Activated naive CD8-positive, alpha-beta T cell treated with anti-CD3 and anti-CD28 coated beads, Interleukin-2, amount 10 ng/mL, durations not matched to agents 7 days and 5 days (primary cell): ENCODE measurements around the gene P2RY4. TPM values are rescaled to one million over a fixed set of nuclear protein-coding genes. Genes with fewer than 3 reads are reported as not detected.
"Not testable (repeated sequence)": the region's sequence is repeated elsewhere in the genome, so short reads cannot be mapped to it uniquely, and the experiment has no call there.

Experiments used
- ATAC-seq: fragments of 150-1000 bp; cut with Tn5 transposase; one replicate; pipeline ENCODE4 v1.10.0; 2021; ENCODE audit warnings: low read depth, moderate library complexity
- POLR2A ChIA-PET: fragments of 350-600 bp; sonication (Branson Sonifier 250); formaldehyde crosslinking; loops from one replicate; lab custom pipeline; 2021; ENCODE audit warnings: antibody characterized with exemption; lab: Charles Lee
- DNase-seq: peaks from one replicate; pipeline ENCODE4 v3.0.0; 2021
- H3K27ac Mint-ChIP-seq: one replicate; pipeline ENCODE4 v1.8.0; 2022; ENCODE audit warnings: mild to moderate bottlenecking, mixed read lengths
- H3K27me3 Mint-ChIP-seq: one replicate; pipeline ENCODE4 v1.8.0; 2022; ENCODE audit warnings: mild to moderate bottlenecking, moderate library complexity, mixed read lengths
- H3K36me3 Mint-ChIP-seq: one replicate; pipeline ENCODE4 v1.8.0; 2021; ENCODE audit warnings: mild to moderate bottlenecking, mixed read lengths
- H3K4me1 Mint-ChIP-seq: one replicate; pipeline ENCODE4 v1.8.0; 2021; ENCODE audit warnings: mixed read lengths
- H3K4me3 Mint-ChIP-seq: one replicate; pipeline ENCODE4 v1.8.0; 2022; ENCODE audit warnings: mild to moderate bottlenecking, moderate library complexity, mixed read lengths
- H3K9me3 Mint-ChIP-seq: one replicate; pipeline ENCODE4 v1.8.0; 2021; ENCODE audit warnings: mixed read lengths
- total RNA-seq, 2 experiments: library from RNA; stranded (reverse); gene quantifications; one replicate each; pipeline ENCODE4 v1.2.3, GENCODE V29; 2021

Gene P2RY4
- under 1 TPM in 1 of 2 experiments, not detected in 1; 0.19 TPM for total RNA-seq

DNA sequence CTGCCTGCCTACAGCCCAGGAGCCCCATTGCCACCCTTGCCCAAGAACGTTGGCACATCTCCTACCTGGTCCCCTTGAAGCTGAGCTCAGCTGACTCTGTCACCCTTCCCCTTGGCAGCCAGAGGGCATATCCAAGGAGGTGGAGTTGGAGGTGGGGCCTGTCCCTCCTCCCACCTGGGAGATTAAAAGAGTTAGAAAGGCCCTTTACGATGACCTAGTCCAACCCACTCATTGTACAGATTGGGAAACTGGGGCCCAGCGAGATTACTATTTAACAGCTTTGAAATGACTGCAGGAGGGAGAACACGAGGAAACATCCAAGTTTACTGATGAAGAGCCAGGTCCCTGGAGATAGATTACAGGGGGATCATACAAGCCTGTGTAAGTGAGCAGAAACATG is at the start of gene P2RY4:
TSS of gene P2RY4 (minus strand) at position 101 of the 400 bp plus-strand sequence. CDS start 580 bp downstream, outside the sequence.
- POLR2A ChIA-PET = no interaction called here
- Mint-ChIP-seq H3K27ac (no peak within 1 kb of the TSS), H3K4me1 (peaks cover 1% of the 10 kb centered on the region), H3K36me3 (peaks cover under 1% of the 10 kb centered on the region), H3K4me3 (no peak within 1 kb of the TSS), H3K9me3 (no peaks in the 10 kb centered on the region), H3K27me3 (peaks cover 2% of the 10 kb centered on the region)
- DNase-seq (no peak), ATAC-seq (no peak)

DNA sequence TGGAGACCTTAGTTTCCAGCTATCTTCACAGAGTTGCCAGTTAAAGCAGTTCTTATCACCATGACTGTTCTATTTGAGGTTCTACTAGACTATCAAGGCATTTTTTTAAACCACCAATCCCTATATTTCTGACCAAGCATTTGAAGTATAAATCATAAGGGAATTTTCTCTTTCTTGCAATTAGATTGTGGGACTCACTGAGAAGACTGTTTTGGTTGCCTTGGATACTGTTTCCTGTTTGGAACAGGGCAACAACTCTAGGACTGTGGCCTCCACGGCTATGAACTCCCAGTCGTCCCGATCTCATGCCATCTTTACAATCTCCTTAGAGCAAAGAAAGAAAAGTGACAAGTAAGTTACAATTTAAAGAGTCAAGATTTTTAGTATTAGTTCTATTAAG is 41.7 kb upstream of the P2RY4 start:
- peaks cover 2% of the 10 kb centered on the region for H3K4me1 Mint-ChIP-seq
- DNase-seq (no peak), ATAC-seq (no peak)
- peaks cover 46% of the 10 kb centered on the region for H3K36me3 Mint-ChIP-seq
- H3K4me3 Mint-ChIP-seq = no peak overlapping the region
- POLR2A ChIA-PET = no interaction called here
- no peaks in the 10 kb centered on the region for H3K9me3 Mint-ChIP-seq
- no peak overlapping the region for H3K27ac Mint-ChIP-seq
- no peaks in the 10 kb centered on the region for H3K27me3 Mint-ChIP-seq

DNA sequence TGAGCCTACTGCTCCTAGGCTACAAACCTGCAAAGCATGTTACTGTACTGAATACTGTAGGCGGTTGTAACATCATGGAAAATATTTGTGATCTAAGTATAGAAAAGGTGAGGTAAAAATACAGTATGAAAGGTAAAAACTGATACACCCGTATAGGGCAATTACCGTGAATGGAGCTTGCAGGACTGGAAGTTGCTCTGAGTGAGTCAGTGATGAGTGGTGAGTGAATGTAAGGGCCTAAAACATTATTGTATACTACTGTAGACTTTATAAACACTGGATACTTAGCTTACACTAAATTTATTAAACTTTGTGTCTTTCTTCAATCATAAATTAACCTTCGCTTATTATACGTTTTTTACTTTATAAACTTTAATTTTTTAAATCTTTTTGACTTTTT is 33.6 kb upstream of the P2RY4 start:
- POLR2A ChIA-PET = no interaction called here
- no peak for ATAC-seq

DNA sequence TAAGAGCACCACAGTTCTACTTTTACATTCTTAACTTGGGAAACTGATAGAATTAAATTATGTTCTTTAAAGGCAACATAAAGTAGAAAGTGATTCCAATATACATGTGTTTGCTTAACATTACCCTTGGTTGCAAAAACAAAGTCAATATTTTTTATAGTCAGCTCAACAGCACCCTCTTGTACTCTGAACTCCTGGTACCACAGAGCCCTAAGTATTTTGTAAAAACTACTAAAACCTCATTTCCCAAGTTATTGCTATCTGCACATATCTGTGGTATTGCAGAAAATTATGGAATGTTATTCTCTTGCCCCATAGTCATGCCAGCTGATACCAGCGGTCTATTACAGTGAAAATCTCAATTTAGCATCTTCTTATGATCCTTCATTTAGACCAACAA is 32.8 kb upstream of the P2RY4 start:
- DNase-seq (no peak), ATAC-seq (no peak)
- H3K27me3 Mint-ChIP-seq = no peaks in the 10 kb centered on the region
- POLR2A ChIA-PET = no interaction called here
- H3K36me3 Mint-ChIP-seq = peaks cover 12% of the 10 kb centered on the region
- peaks cover 17% of the 10 kb centered on the region for H3K4me1 Mint-ChIP-seq
- no peak overlapping the region for H3K27ac Mint-ChIP-seq
- no peaks in the 10 kb centered on the region for H3K9me3 Mint-ChIP-seq
- peak overlapping the region; percentile 93 for H3K4me3 Mint-ChIP-seq

More for the DNA sequence above, 33.6 kb upstream of the P2RY4 start:
- no peak for DNase-seq
- Mint-ChIP-seq H3K27me3 (no peaks in the 10 kb centered on the region), H3K4me1 (peaks cover 17% of the 10 kb centered on the region), H3K27ac (no peak overlapping the region), H3K4me3 (no peak overlapping the region), H3K36me3 (peaks cover 12% of the 10 kb centered on the region), H3K9me3 (no peaks in the 10 kb centered on the region)

DNA sequence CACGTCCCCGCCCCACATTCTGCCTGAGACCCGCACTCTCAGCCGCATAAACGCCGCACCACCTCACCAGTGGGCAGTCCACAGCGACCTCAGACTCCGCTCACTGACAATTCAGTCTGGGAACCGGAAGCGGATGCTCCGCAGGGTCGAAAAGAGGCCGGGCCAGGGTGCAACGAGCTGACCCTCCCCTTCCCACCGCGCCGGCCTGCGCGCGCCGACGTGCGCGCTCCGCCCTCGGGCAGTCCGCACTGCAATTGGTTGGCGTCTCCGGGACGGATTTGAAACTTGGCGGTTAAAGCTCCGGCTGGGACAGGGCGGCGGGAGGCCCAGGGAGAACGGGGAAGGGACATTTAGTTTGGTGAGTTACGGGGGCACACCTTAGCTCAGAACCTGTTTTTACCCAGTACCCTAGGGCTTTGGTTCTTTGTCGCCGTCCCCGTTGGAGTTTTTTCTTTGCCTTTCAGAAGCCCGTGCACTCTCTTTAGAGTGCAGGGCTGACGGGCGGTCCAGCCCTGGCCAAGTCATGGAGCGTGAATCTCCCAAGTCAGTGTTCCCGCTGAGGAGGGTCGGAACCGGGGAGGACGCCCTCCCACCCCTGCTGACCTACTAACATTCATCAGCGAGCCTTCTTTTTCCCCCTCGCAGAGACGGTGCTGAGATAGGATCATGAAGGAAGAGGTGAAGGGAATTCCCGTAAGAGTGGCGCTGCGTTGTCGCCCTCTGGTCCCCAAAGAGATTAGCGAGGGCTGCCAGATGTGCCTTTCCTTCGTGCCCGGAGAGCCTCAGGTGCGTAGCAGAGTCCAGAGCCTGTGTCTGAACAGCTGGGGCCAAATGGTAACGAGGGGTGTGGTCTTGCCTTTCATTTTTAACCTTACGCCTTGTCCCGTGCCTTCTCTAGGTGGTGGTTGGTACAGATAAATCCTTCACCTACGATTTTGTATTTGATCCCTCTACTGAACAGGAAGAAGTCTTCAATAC is 30.1 kb upstream of the P2RY4 start, which contains the start of the genes KIF4A and PDZD11:
TSS of gene KIF4A (plus strand) at position 312 of the 978 bp plus-strand sequence. CDS start at position 667, 355 bp downstream.
TSS of gene PDZD11 (minus strand) at position 135 of the 978 bp plus-strand sequence. CDS start 586 bp downstream, outside the sequence.
- Mint-ChIP-seq H3K27me3 (no peaks in the 10 kb centered on the region), H3K36me3 (peaks cover 15% of the 10 kb centered on the region), H3K27ac (peak within 1 kb of the TSS; percentile 89), H3K4me1 (peaks cover 17% of the 10 kb centered on the region), H3K9me3 (no peaks in the 10 kb centered on the region), H3K4me3 (peak within 1 kb of the TSS; percentile 93)
- DNase-seq = peak; percentile 83
- ATAC-seq = peak; percentile 98
- POLR2A ChIA-PET = interaction anchor here (0.6 to 2.0 kb wide), 6 partner anchors 10 to 1987 kb away, joined by 3 to 10 read pairs (median 4); partner anchors contain the start of genes IGBP1 and RPS4X

DNA sequence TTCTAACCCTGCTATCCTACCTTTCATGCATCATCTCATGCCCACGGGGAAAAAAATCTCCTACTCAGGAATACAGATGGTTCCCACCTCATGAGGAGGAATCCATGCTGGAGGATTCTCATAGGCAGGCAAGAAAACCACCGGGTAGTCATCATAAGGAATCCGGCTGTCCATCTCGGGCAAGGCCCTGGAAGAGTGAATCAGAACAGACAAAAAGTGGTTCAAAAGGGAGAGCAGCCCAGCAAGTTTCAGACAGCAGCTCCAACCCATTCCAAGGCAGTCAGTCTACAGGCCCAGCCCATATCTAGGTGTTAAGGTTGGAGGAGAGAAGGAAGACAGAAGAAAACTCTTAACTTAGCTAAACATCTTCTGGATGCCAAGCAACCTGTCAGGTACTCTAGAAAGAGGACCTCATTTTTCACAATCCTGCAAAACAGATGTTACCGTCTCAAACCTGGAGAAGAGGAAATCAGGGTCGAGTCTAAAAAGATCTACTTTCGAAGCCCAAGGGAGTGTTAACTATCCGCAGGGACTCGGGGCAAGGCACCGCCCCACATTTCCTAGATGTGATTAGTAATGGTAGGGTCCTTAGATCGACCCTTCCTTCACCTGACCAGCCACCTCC is 29.3 kb upstream of the P2RY4 start:
- H3K27ac Mint-ChIP-seq = peak overlapping the region; percentile 89
- no peak for DNase-seq
- POLR2A ChIA-PET = interaction anchor here (0.6 to 2.0 kb wide), 6 partner anchors 11 to 1988 kb away, joined by 3 to 10 read pairs (median 4); partner anchors contain the start of genes IGBP1 and RPS4X
- no peaks in the 10 kb centered on the region for H3K9me3 Mint-ChIP-seq
- H3K4me3 Mint-ChIP-seq = peak overlapping the region; percentile 93
- no peaks in the 10 kb centered on the region for H3K27me3 Mint-ChIP-seq
- H3K36me3 Mint-ChIP-seq = peaks cover 15% of the 10 kb centered on the region
- peaks cover 17% of the 10 kb centered on the region for H3K4me1 Mint-ChIP-seq
- ATAC-seq = no peak

DNA sequence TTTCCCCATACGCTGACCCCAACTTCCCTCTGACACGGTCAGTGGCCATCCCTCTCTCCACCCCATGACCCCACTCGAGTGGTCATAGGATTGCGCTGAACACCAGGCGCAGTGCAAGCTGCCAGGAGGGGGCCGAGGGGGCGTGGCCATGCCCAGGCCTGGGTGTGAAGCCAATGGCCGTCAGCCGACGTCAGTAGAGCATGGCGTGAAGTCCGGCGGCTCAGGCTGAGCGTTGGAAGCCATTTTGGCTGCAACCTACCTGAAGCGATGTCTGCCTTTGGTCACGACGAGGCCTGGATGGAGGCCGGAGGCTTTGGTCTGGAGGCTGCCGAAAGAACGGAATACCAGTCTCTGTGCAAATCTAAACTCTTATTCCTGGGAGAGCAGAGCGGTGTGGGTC is 21.9 kb upstream of the P2RY4 start, which contains the start of gene RAB41:
TSS of gene RAB41 (plus strand) at position 222 of the 400 bp plus-strand sequence. CDS start at position 268, 46 bp downstream.
- no peaks in the 10 kb centered on the region for H3K9me3 Mint-ChIP-seq
- H3K4me3 Mint-ChIP-seq = no peak within 1 kb of the TSS
- no peaks in the 10 kb centered on the region for H3K27me3 Mint-ChIP-seq
- H3K36me3 Mint-ChIP-seq = peaks cover 10% of the 10 kb centered on the region
- POLR2A ChIA-PET = no interaction called here
- no peaks in the 10 kb centered on the region for H3K4me1 Mint-ChIP-seq
- DNase-seq = no peak
- no peak for ATAC-seq
- no peak within 1 kb of the TSS for H3K27ac Mint-ChIP-seq

DNA sequence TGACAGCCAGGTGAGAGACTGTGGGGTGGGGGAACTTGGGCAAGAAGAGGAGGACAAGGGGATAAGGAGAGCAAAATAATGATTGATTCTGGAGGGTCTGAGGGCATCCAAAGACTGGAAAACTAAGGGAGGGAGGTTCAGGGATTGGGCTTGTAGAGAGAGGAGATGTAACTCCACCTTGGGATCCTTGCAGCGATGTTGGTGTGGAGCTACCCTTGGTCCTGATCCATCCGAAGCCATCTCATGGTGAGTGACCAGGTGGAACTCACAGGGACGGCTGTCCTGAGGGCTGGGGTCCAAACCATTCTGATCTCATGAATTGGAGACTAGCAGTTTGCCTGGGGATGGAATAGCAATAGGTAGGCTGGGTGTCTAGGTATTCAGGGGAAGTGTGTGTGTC is 20.6 kb upstream of the P2RY4 start:
- Mint-ChIP-seq H3K27ac (no peak overlapping the region), H3K9me3 (no peaks in the 10 kb centered on the region), H3K36me3 (peaks cover 6% of the 10 kb centered on the region), H3K4me3 (no peak overlapping the region), H3K4me1 (no peaks in the 10 kb centered on the region), H3K27me3 (no peaks in the 10 kb centered on the region)
- ATAC-seq = no peak
- DNase-seq = no peak
- POLR2A ChIA-PET = interaction anchor here (0.7 kb wide), 1 partner anchor 148 kb away, joined by 7 read pairs; no protein-coding TSS in a partner anchor

DNA sequence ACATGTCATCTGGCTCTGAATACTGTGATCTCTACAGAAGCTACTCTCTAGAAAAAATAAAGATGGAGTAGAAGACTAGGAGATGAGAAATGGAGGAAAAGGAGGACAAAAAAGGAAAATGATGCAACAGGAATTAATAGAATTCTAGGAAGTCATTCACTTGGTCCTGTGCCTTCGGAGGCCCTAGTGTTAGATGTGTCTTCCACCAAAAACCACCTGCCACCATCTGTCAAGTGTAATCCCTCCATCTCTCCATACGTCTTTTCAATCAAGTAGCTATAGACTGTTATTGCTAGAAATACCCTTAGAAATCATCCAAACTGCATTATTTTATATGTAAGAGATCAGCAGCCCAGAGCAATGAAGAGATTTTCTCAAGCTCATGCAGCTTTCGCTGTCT is 19.1 kb upstream of the P2RY4 start:
- H3K27me3 Mint-ChIP-seq = no peaks in the 10 kb centered on the region
- no peaks in the 10 kb centered on the region for H3K9me3 Mint-ChIP-seq
- DNase-seq (no peak), ATAC-seq (no peak)
- no peaks in the 10 kb centered on the region for H3K4me1 Mint-ChIP-seq
- H3K36me3 Mint-ChIP-seq = peaks cover 6% of the 10 kb centered on the region
- POLR2A ChIA-PET = no interaction called here
- H3K4me3 Mint-ChIP-seq = no peak overlapping the region
- no peak overlapping the region for H3K27ac Mint-ChIP-seq

DNA sequence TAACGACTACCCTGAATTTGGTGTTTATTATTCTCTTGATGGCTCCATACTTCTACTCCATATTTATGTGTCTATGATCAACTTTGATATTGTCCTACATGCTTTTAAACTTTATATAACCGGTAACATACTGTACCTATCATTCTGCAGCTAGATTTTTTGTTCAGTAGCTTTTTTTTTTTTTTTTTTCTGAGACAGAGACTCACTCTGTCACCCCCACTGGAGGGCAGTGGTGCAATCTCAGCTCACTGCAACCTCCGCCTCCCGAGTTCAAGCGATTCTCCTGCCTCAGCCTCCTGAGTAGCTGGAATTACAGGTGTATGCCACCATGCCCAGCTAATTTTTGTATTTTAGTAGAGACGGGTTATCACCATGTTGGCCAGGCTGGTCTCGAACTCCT is 14.0 kb upstream of the P2RY4 start:
- H3K9me3 Mint-ChIP-seq, H3K27ac Mint-ChIP-seq, DNase-seq, H3K4me3 Mint-ChIP-seq, H3K4me1 Mint-ChIP-seq, ATAC-seq, H3K27me3 Mint-ChIP-seq, H3K36me3 Mint-ChIP-seq, POLR2A ChIA-PET: not testable (repeated sequence)

DNA sequence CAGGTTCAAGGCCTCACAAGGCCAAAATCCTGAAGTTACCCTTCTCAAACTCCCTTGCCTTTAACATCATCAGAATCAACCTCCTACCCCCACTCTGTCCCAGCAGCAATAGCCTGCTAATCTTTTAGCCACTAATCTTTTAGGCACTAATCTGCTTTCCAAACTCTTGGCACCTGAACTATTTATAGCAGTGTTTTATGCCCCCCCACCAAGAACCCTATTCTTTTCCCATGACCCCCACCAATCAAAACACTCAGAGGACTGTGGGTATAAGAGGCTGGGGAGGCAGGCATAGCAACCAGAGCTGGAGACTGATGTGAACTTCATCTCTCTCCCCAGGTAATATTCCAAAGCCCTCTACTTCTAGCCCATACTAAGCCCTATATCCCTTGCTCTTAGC is 8.0 kb upstream of the P2RY4 start, which contains the start of gene ARR3:
TSS of gene ARR3 (plus strand) at position 301 of the 400 bp plus-strand sequence. CDS start 1,052 bp downstream, outside the sequence.
- POLR2A ChIA-PET = no interaction called here
- Mint-ChIP-seq H3K9me3 (no peaks in the 10 kb centered on the region), H3K4me3 (no peak within 1 kb of the TSS), H3K4me1 (peaks cover 1% of the 10 kb centered on the region), H3K36me3 (no peaks in the 10 kb centered on the region), H3K27ac (no peak within 1 kb of the TSS), H3K27me3 (peaks cover 4% of the 10 kb centered on the region)
- no peak for DNase-seq
- no peak for ATAC-seq

DNA sequence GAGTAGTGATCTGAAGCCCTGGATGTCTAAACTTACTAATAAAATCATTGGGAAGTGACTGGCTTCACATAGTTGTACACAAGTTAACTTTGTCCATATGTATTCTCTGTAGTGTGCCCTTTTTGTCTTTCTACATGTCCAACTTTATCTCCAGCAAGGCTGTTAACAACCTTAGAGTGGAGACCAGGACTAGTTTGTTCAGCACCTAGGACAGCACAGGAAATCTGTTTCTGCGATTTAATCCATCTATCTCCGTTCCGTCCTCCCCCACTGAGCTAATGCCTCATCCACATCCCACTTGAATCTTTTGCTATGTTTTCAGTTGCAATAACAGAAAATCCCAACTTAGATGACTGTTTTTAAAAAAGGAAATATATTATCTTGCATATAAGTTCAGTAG is 4.8 kb upstream of the P2RY4 start:
- Mint-ChIP-seq H3K27ac (no peak overlapping the region), H3K9me3 (no peaks in the 10 kb centered on the region), H3K4me1 (peaks cover 1% of the 10 kb centered on the region), H3K36me3 (no peaks in the 10 kb centered on the region), H3K4me3 (no peak overlapping the region), H3K27me3 (peaks cover 2% of the 10 kb centered on the region)
- ATAC-seq (no peak), DNase-seq (no peak)
- POLR2A ChIA-PET = no interaction called here

DNA sequence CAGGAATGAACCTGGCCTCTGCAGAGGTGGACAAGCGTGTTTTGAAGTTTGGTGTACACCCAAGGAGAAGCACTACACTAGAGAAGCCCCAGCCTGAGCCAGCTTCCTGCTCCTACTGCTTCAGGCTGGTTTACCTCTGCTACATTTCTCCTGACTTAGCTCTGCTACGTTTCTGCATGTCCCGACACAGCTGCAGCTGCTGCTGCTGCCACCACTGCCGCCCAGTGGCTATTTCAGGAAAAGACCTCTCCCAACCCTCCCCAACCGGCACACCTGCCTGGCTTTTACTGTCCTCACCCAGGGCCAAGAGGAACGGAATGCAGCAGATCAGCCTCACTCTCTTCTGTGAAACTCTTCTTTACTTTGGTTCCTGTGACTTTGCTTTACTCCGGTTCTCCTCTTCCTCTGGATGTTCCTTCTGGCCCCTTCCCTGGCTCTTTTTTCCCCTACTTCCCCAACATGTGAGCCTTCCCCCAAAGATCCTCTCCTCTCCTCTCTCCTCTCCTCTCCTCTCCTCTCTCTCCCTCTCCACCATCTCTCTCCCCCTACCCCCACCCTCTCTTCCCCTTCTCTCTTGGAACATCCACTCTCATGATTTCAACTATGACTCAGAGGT is 3.1 kb upstream of the P2RY4 start:
- POLR2A ChIA-PET = no interaction called here
- H3K27me3 Mint-ChIP-seq = peaks cover 2% of the 10 kb centered on the region
- no peak overlapping the region for H3K4me3 Mint-ChIP-seq
- H3K9me3 Mint-ChIP-seq = no peaks in the 10 kb centered on the region
- DNase-seq (peak; percentile 36), ATAC-seq (peak; percentile 77)
- no peaks in the 10 kb centered on the region for H3K36me3 Mint-ChIP-seq
- H3K27ac Mint-ChIP-seq = no peak overlapping the region
- peaks cover 1% of the 10 kb centered on the region for H3K4me1 Mint-ChIP-seq
